B cell (primary cell): ENCODE data around the gene ZFP36L1.

Source experiments
- EZH2 ChIP-seq: IDR thresholded peaks from 2 replicates; pipeline ENCODE4 v1.6.1; 2012; ENCODE audit warnings: borderline replicate concordance, low read depth, mild to moderate bottlenecking, moderate library complexity, low read length; ENCODE audit not compliant: insufficient read depth, poor library complexity, severe bottlenecking
- TF ChIP-seq, protein P1 (sequence below): fragments of 200-600 bp; IDR thresholded peaks from one replicate; pipeline ENCODE4 v1.8.0; 2022; ENCODE audit warnings: antibody characterized with exemption, mild to moderate bottlenecking

- TF ChIP-seq, protein P1, sequence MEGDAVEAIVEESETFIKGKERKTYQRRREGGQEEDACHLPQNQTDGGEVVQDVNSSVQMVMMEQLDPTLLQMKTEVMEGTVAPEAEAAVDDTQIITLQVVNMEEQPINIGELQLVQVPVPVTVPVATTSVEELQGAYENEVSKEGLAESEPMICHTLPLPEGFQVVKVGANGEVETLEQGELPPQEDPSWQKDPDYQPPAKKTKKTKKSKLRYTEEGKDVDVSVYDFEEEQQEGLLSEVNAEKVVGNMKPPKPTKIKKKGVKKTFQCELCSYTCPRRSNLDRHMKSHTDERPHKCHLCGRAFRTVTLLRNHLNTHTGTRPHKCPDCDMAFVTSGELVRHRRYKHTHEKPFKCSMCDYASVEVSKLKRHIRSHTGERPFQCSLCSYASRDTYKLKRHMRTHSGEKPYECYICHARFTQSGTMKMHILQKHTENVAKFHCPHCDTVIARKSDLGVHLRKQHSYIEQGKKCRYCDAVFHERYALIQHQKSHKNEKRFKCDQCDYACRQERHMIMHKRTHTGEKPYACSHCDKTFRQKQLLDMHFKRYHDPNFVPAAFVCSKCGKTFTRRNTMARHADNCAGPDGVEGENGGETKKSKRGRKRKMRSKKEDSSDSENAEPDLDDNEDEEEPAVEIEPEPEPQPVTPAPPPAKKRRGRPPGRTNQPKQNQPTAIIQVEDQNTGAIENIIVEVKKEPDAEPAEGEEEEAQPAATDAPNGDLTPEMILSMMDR = no peak
- no peak for TF ChIP-seq EZH2
Observed at GRCh38 chr14:68813318-68813838, 20.5 kb upstream of the ZFP36L1 start.
